IMR-90 (cell line): ENCODE data around the gene FRAS1. TPM values are rescaled to one million over a fixed set of nuclear protein-coding genes. Genes with fewer than 3 reads are reported as not detected.
A peak's percentile ranks its signal among the peaks of the same experiment; 100 is the strongest.

ENCODE experiments used
- ATAC-seq: fragments of 200-7000 bp; cut with Tn5 transposase; 2 replicates; pipeline ENCODE4 v1.9.1; 2020; ENCODE audit warnings: low read depth, mild to moderate bottlenecking, moderate library complexity
- BruUV-seq: library from RNA; stranded (reverse); fragments of 400-500 nt; replicated peaks from 2 replicates; lab custom pipeline; 2021; lab: Mats Ljungman, UMichigan
- CTCF ChIA-PET: fragments of 300-600 bp; formaldehyde crosslinking; extraction: SDS; loops from one replicate; lab custom pipeline; 2021; ENCODE audit warnings: antibody characterized with exemption; lab: Yijun Ruan, JAX
- POLR2A ChIA-PET: fragments of 300-600 bp; sonication (Branson Sonifier 250); formaldehyde crosslinking; loops from one replicate; lab custom pipeline; 2022; ENCODE audit warnings: antibody characterized with exemption; ENCODE audit not compliant: unreplicated experiment; lab: Charles Lee
- DNase-seq: peaks from one replicate; pipeline ENCODE4 v3.0.0; 2013
- H2AFZ ChIP-seq: replicated peaks from 2 replicates; pipeline ENCODE3; 2013; ENCODE audit warnings: low read length, mild to moderate bottlenecking; ENCODE audit not compliant: poor library complexity
- H2AK5ac ChIP-seq: 2 replicates; pipeline ENCODE4 v1.6.1; 2013; ENCODE audit warnings: low read depth, low read length, inconsistent platforms
- H2AK9ac ChIP-seq: replicated peaks from 2 replicates; pipeline ENCODE3; 2013; ENCODE audit warnings: mild to moderate bottlenecking, low read depth, low read length, moderate library complexity; ENCODE audit not compliant: poor library complexity
- H2BK120ac ChIP-seq: 2 replicates; pipeline ENCODE4 v1.6.1; 2013; ENCODE audit warnings: low read depth, low read length, inconsistent platforms
- H2BK15ac ChIP-seq: 3 replicates; pipeline ENCODE4 v1.6.1; 2013; ENCODE audit warnings: low read depth, low read length, inconsistent platforms
- H2BK20ac ChIP-seq: 2 replicates; pipeline ENCODE4 v1.6.1; 2013; ENCODE audit warnings: low read depth, mild to moderate bottlenecking, inconsistent platforms, low read length, moderate library complexity
- H2BK5ac ChIP-seq: 2 replicates; pipeline ENCODE4 v1.6.1; 2013; ENCODE audit warnings: mild to moderate bottlenecking, low read depth, low read length, inconsistent platforms; ENCODE audit not compliant: poor library complexity, severe bottlenecking
- H3K14ac ChIP-seq: replicated peaks from 2 replicates; pipeline ENCODE4 v1.6.1; 2013; ENCODE audit warnings: low read depth, low read length, inconsistent platforms
- H3K18ac ChIP-seq: 2 replicates; pipeline ENCODE4 v1.6.1; 2013; ENCODE audit warnings: low read depth, low read length, control low read depth
- H3K23ac ChIP-seq: 2 replicates; pipeline ENCODE4 v1.6.1; 2013; ENCODE audit warnings: low read depth, low read length, inconsistent platforms
- H3K27ac ChIP-seq: 2 replicates; pipeline ENCODE4 v1.5.1; 2013; ENCODE audit warnings: mild to moderate bottlenecking, control low read depth, low read length; ENCODE audit not compliant: insufficient read depth
- H3K27me3 ChIP-seq: 2 replicates; pipeline ENCODE4 v1.6.1; 2013; ENCODE audit warnings: low read length; ENCODE audit not compliant: control insufficient read depth, insufficient read depth
- H3K36me3 ChIP-seq: 2 replicates; pipeline ENCODE4 v1.6.1; 2013; ENCODE audit warnings: low read length, mixed read lengths; ENCODE audit not compliant: control insufficient read depth, insufficient read depth
- H3K4ac ChIP-seq: 2 replicates; pipeline ENCODE4 v1.6.1; 2013; ENCODE audit warnings: low read depth, low read length, inconsistent platforms
- H3K4me1 ChIP-seq: 2 replicates; pipeline ENCODE4 v1.6.1; 2013; ENCODE audit warnings: low read length, mixed read lengths; ENCODE audit not compliant: control insufficient read depth, insufficient read depth
- H3K4me2 ChIP-seq: 2 replicates; pipeline ENCODE4 v1.6.1; 2013; ENCODE audit warnings: low read depth, mild to moderate bottlenecking, control low read depth, low read length, moderate library complexity
- H3K4me3 ChIP-seq: 2 replicates; pipeline ENCODE4 v1.5.1; 2013; ENCODE audit warnings: low read depth, mild to moderate bottlenecking, control low read depth, low read length, moderate library complexity; ENCODE audit not compliant: insufficient read depth
- H3K56ac ChIP-seq: 2 replicates; pipeline ENCODE4 v1.6.1; 2013; ENCODE audit warnings: low read length, inconsistent platforms; ENCODE audit not compliant: insufficient read depth; ENCODE audit errors: extremely low read depth
- H3K79me1 ChIP-seq, 2 experiments: 2 replicates each; pipeline ENCODE4 v1.6.1; 2013; ENCODE audit warnings: low read length in 2 of 2, inconsistent platforms in 1 of 2, low read depth in 1 of 2
- H3K9ac ChIP-seq: 2 replicates; pipeline ENCODE4 v1.6.1; 2013; ENCODE audit warnings: low read depth, low read length, control low read depth
- H3K9me1 ChIP-seq: 2 replicates; pipeline ENCODE4 v1.6.1; 2013; ENCODE audit warnings: low read length, inconsistent platforms; ENCODE audit not compliant: insufficient read depth
- H3K9me3 ChIP-seq: 2 replicates; pipeline ENCODE4 v1.6.1; 2013; ENCODE audit warnings: low read length; ENCODE audit not compliant: control insufficient read depth, insufficient read depth
- H4K20me1 ChIP-seq: 2 replicates; pipeline ENCODE4 v1.6.1; 2013; ENCODE audit warnings: low read length, inconsistent platforms; ENCODE audit not compliant: insufficient read depth
- H4K5ac ChIP-seq: 2 replicates; pipeline ENCODE4 v1.6.1; 2013; ENCODE audit warnings: mild to moderate bottlenecking, low read depth, low read length, control low read depth
- H4K8ac ChIP-seq, 2 experiments: 2 replicates each; pipeline ENCODE4 v1.6.1; 2013; ENCODE audit warnings: low read depth in 2 of 2, low read length in 2 of 2, control low read depth in 1 of 2, inconsistent platforms in 1 of 2
- H4K91ac ChIP-seq: 2 replicates; pipeline ENCODE4 v1.6.1; 2013; ENCODE audit warnings: low read depth, low read length, inconsistent platforms; ENCODE audit not compliant: insufficient read depth
- FOS ChIP-seq: fragments of 150-350 bp; IDR thresholded peaks from 2 replicates; pipeline ENCODE4 v1.6.1; 2016; ENCODE audit warnings: low read depth, low read length
- MAFK ChIP-seq: IDR thresholded peaks from 2 replicates; pipeline ENCODE4 v1.6.1; 2012; ENCODE audit warnings: low read depth, low read length, improper control_type of control experiment
- RAD21 ChIP-seq: IDR thresholded peaks from 2 replicates; pipeline ENCODE4 v1.6.1; 2012; ENCODE audit warnings: low read length, improper control_type of control experiment
- SMC3 ChIP-seq: fragments of 150-350 bp; IDR thresholded peaks from 2 replicates; pipeline ENCODE4 v1.6.1; 2016; ENCODE audit warnings: low read depth, mild to moderate bottlenecking, antibody characterized with exemption, low read length, moderate library complexity
- WGBS, 2 experiments: methylation state at CpG; one replicate each; pipeline versions ENCODE4 v1.1.5 to v1.1.7; 2013; ENCODE audit warnings: missing lambda C conversion rate in 2 of 2; ENCODE audit not compliant: insufficient read length in 1 of 2; ENCODE audit errors: extremely low coverage in 2 of 2; 5-methylcytosine and 5-hydroxymethylcytosine counted together
- dilution Hi-C: fragments of 300-500 bp; cut with HindIII; formaldehyde crosslinking; loops from one replicate; pipeline ENCODE4 v1.14.3; 2018; ENCODE audit warnings: low sequenced_read_pairs; ENCODE audit not compliant: unreplicated experiment
- in situ Hi-C: fragments of 300-500 bp; cut with MboI; formaldehyde crosslinking; loops from 3 replicates; pipeline ENCODE4 v1.14.3; 2019; ENCODE audit warnings: low sequenced_read_pairs, inconsistent platforms, mixed read lengths
- intact Hi-C: fragments of 100-400 bp; cut with micrococcal nuclease; formaldehyde crosslinking; loops from 2 replicates; pipeline ENCODE4 v1.10.0; 2022
- polyA plus RNA-seq, 3 experiments: library from polyadenylated mRNA; depleted of rRNA; stranded (reverse); fragments of >200 nt; gene quantifications; 2 replicates each; pipeline ENCODE4 v1.2.3, GENCODE V29; 2012; ENCODE audit warnings: low replicate concordance in 1 of 3
- total RNA-seq: library from RNA; depleted of rRNA; stranded (reverse); fragments of >200 nt; gene quantifications from 2 replicates; pipeline ENCODE4 v1.2.3, GENCODE V29; 2012
- TF ChIP-seq, protein P1 (sequence below): conservative IDR thresholded peaks from 2 replicates; pipeline ENCODE4 v1.5.1; 2012; ENCODE audit warnings: mild to moderate bottlenecking, low read depth, low read length, improper control_type of control experiment

FRAS1 gene
- total and polyA plus RNA-seq, 2 of the 4 experiments (the other 2 are of a cell fraction) = under 0.01 to 0.03 TPM

DNA sequence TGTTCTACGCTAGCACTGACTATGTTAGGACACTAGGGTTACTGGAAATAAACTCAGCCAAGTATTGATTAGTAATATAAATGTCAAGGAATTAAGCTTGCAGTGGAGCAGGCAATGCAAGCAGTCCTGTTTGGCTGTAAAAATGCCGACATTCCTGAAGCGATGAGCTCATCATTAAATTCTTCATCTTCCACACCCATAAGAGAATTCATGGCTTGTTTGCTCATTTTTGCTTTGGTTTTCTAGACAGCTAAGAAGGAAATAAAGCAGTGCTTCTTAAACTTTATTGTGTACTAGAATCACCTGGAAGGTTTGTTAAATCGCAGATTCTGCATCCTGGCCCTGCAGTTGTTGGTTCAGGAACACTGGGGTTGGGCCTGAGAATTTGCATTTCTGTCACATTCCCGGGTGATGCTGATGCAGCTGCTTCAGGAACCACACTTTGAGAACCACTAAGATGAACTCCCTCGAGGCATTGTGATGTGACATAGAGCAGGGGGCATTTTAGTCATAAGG lies 512.2 kb downstream of the FRAS1 start:
- peak overlapping the region; percentile 85; the same call in 1 of the 2 replicates for H3K56ac ChIP-seq
- peak overlapping the region; percentile 84 for H2BK5ac ChIP-seq
- H3K23ac ChIP-seq = peak overlapping the region; percentile 66
- peak overlapping the region; percentile 59; the same call in 1 of the 3 replicates for H2BK15ac ChIP-seq
- 40% methylated on average over 1 of the region's 6 CpGs; no CpG with 5 or more reads in 1 of the 2 experiments for WGBS, 2 experiments
- H4K91ac ChIP-seq = peak overlapping the region; percentile 87
- intact Hi-C loops = loop anchor here (5.0 kb wide), 1 partner anchor 78 kb away; no protein-coding TSS in a partner anchor
- H3K79me1 ChIP-seq = no peaks in the 10 kb centered on the region
- in situ Hi-C loops = no loop called here
- peak overlapping the region; percentile 94 for H2BK120ac ChIP-seq
- H3K4me1 ChIP-seq = peaks cover 11% of the 10 kb centered on the region
- CTCF ChIA-PET = interaction anchor here (0.6 to 1.1 kb wide), 5 partner anchors 14 to 640 kb away, joined by 3 to 8 read pairs (median 4); no protein-coding TSS in a partner anchor
- H3K9ac ChIP-seq = no peak overlapping the region
- BruUV-seq = no TSS peak
- peaks cover 8% of the 10 kb centered on the region for H3K9me1 ChIP-seq
- peak overlapping the region; percentile 87 for H3K14ac ChIP-seq
- H2AK9ac ChIP-seq = peak overlapping the region; percentile 75
- no peaks in the 10 kb centered on the region for H3K9me3 ChIP-seq
- H3K4me2 ChIP-seq = peak overlapping the region; percentile 77
- peak overlapping the region; percentile 90 for H3K4ac ChIP-seq
- H3K36me3 ChIP-seq = no peaks in the 10 kb centered on the region
- POLR2A ChIA-PET = no interaction called here
- DNase-seq (peak; percentile 82), ATAC-seq (peak; percentile 89)
- H2BK20ac ChIP-seq = peak overlapping the region; percentile 90
- no peak overlapping the region for H3K4me3 ChIP-seq
- H4K8ac ChIP-seq = peak overlapping the region; percentile 14 to 89; a peak in 2 of 4 replicates
- H3K18ac ChIP-seq = peak overlapping the region; percentile 56
- peak overlapping the region; percentile 83 for H2AFZ ChIP-seq
- H3K27ac ChIP-seq = peak overlapping the region; percentile 74
- H2AK5ac ChIP-seq = peak overlapping the region; percentile 82; the same call in 1 of the 2 replicates
- dilution Hi-C loops = no loop called here
- H3K27me3 ChIP-seq = no peaks in the 10 kb centered on the region
- TF ChIP-seq RAD21 (no peak), SMC3 (no peak), MAFK (peak; percentile 35; the same call in 1 of the 2 replicates), FOS (no peak)
- TF ChIP-seq, protein P1, sequence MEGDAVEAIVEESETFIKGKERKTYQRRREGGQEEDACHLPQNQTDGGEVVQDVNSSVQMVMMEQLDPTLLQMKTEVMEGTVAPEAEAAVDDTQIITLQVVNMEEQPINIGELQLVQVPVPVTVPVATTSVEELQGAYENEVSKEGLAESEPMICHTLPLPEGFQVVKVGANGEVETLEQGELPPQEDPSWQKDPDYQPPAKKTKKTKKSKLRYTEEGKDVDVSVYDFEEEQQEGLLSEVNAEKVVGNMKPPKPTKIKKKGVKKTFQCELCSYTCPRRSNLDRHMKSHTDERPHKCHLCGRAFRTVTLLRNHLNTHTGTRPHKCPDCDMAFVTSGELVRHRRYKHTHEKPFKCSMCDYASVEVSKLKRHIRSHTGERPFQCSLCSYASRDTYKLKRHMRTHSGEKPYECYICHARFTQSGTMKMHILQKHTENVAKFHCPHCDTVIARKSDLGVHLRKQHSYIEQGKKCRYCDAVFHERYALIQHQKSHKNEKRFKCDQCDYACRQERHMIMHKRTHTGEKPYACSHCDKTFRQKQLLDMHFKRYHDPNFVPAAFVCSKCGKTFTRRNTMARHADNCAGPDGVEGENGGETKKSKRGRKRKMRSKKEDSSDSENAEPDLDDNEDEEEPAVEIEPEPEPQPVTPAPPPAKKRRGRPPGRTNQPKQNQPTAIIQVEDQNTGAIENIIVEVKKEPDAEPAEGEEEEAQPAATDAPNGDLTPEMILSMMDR = no peak
- H4K5ac ChIP-seq = peak overlapping the region; percentile 61
- no peaks in the 10 kb centered on the region for H4K20me1 ChIP-seq
